GM18858 (cell line): ENCODE measurements around the gene UNC45A.
A peak's percentile ranks its signal among the peaks of the same experiment; 100 is the strongest.

ENCODE experiments used
- ATAC-seq: cut with Tn5 transposase; IDR thresholded peaks from one replicate; pipeline ENCODE4 v1.9.1; 2021; ENCODE audit not compliant: unreplicated experiment

Gene UNC45A

DNA sequence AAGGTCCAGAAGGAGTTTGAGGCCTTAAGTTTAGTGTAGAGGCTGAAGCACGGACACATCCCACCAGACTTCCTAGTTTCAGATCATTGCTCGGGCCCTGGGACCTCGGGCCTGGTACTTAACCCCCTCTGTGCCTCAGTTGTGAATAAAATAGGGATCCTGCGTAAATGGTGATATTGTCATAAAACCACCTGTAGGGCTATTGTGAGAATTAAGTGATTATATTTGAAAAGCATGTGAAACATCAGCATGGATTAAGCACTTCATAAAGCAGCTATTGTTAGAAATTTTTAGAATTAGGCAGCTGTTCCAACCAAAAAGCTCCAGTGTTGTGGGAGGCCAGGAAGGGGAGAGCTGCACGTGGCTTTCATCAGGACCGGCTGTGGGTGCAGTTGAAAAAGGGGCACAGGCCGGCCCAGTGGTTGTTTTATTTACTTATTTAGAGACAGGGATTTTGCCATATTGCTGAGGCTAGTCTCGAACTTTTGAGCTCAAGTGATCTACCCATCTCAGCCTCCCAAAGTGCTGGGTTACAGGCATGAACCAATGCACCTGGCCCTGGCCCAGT, 24.0 kb downstream of the UNC45A start:
- no peak for ATAC-seq

- no peak for ATAC-seq
Measured at GRCh38 chr15:90959894-90960293, 24.8 kb downstream of the UNC45A start.

DNA sequence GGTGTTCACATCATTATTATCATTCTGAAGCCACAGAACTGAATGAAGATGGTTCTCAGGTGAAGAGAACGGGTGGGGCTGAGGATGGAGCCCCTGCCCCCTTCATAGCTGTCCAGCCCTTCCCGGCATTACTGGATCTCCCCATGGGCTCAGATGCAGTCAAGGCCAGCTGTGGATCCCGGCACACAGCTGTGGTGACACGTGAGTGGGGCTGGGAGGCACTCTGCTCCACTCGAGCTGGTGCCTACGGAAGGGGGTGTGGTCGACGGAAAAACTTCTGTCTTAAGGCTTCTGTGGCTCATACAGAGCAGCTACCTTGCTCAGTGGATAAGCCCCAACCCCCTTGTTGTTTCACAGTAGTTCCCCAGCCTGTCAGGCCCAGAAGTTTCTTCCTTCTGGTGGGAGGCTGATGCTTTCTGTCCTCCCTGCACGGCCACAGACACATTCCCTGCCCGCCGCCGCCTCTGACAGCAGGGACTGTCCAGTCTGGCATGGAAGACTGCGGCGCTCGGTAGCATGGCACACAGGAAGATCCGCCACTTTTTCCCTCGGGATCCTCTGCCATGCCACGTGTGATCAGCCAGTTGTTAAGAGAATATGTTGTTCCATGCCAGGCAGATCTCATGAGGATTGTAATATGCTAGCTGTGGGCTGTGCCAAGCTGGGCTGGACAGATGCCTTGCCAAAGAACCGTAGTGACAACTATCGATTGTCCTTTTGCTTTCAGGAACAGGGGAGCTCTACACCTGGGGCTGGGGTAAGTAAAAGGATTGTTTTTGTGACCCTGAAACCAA, 25.4 kb downstream of the UNC45A start:
- no peak for ATAC-seq

GRCh38 chr15:90962021-90962420, 26.9 kb downstream of the UNC45A start:
- ATAC-seq, result no peak

DNA sequence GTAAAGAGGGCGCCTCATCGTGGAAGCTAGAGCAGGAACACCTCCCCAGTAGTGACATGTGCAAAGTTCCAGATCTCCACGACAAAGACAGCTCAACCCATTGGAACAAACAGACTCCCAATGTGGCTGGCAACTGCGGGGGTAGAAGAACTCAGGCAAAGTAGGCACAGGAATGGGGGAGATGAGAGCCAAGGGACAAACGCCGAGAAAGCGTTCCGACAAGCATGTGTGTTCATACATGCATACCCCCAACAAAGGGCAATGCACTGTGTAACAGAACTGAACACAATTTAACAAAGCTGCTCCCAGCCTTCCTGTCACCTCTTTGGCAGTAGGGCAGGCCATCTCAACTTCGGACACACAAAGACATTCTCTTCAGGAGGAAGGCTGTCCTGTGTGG, 31.2 kb downstream of the UNC45A start:
- ATAC-seq, result no peak

GRCh38 chr15:90967206-90967605, 32.1 kb downstream of the UNC45A start:
- no peak for ATAC-seq

DNA sequence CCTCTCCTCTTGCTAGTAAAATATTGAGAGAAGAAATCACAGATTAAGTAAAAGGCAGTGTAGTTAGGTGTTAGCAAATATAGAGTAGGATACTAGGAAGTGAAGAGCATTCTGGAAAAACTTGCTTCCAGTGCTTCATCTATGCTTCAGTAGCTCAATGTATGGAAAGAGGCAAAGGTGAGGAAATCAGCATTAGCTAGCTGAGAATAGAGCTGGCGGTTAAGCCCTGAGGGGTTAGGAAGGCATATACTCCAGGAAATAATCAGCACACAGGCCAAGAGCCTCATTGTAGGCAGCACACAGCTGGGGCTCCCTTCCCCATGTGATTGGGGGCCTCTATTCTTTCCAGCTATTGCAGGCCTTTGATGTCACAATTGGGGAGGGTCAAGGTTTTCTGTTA, 33.3 kb downstream of the UNC45A start:
- ATAC-seq, result no peak

DNA sequence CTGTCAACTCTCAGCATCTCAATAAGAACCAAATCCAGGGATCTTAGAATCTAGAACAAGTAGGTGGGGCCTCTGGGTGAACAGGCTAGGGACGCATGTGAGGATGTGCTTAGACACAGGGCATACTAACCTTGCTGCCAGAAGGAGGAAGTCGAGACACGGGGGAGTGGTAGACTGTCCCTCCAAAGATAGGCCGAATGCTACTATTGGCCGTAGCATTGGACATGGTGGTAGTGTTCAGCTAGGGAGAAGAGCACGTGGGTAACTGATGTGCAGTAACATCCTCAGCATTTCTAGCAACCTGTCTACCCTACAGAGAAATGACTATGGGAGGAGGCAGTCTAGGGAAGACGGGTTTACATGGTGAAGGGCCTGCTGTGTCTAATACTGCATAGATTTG, 35.2 kb downstream of the UNC45A start:
- no peak for ATAC-seq

- no peak for ATAC-seq
Measured at GRCh38 chr15:90972133-90972532, 37.0 kb downstream of the UNC45A start.

GRCh38 chr15:90974216-90974615, 39.1 kb downstream of the UNC45A start:
- ATAC-seq, result no peak

DNA sequence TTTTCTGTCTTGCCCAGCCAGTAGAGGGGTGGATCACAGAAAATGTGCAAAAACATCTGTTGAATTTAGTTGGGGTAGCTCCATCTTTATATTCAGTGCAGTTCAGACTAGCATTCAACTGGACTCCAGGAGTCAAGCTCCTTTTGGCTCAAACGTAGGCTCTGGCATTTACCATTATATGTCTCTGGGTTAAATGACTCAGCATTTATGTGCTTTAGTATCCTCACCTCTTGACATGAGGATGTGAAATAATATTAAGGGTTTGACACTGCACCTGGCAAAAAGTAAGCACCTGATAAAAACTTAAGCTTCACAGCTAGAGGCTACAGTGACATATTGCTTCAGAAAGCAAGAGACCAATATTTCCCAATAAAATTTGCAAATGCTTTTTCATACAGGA, 44.5 kb downstream of the UNC45A start:
- no peak for ATAC-seq

DNA sequence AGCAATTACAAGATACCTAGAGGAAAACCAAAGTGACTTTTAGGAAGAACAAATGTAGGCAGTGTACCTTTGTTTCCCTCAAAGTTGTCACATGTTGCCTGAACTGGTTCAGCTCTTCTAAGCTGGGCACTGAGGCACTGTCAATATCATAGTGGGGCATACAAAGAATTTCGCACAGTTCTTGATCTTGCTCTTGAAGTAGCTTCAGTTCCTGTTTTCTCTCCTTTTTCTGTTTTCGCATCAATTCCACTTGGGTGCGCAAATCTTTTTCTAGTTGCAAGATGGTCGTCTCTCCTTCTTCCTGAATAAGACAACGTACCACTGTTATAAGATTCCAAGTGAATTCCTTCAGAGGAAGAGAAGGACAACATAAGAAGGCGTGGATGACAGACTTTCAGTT, 46.6 kb downstream of the UNC45A start:
- ATAC-seq, result peak; percentile 80

DNA sequence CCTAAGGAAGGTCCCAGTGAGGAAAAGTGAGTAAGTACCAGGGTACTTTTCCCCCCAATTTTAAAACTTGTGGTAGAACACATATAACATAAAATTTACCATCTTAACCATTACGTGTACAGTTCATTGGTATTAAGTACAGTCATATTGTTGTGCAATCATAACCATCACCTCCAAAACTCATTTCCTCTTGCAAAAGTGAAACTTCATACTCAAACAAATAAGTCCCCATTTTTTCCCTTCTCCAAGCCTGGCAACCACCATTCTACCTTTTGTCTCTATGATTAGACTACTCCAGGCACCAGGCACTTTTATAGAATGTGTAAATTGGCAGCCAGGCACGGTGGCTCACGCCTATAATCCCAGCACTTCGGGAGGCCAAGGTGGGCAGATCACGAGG, 47.0 kb downstream of the UNC45A start:
- peak; percentile 31 for ATAC-seq

DNA sequence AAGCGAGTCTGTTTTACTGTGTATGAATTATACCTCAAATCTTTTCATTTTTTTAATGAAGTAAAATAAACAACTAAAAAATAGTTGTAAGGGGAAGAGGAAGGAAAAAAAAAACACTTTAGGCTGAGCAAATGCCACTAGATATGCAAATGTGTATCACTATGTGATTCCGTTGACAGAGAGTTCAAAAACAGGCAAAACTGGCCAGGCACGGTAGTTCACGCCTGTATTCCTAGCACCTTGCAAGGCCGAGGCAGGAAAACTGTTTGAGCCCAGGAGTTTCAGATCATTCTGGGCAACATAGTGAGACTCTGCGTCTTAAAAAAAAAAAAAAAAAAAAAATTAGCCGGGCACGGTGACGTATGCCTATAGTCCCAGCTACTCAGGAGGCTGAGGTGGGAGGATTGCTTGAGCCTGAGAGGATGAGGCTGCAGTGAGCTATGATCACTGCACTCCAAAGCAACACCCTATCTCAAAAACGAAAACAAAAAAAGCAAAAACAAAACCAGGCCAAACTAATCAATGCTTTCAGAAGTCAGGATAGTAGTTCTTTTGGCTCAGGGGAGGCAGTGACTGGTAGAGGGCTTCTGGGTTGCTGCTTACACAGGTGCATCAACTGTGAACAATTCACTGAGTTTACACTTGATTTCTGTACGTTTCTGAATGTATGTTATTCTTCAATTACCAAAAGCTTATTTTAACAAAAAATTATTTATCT, 51.9 kb downstream of the UNC45A start:
- ATAC-seq, result peak; percentile 68

DNA sequence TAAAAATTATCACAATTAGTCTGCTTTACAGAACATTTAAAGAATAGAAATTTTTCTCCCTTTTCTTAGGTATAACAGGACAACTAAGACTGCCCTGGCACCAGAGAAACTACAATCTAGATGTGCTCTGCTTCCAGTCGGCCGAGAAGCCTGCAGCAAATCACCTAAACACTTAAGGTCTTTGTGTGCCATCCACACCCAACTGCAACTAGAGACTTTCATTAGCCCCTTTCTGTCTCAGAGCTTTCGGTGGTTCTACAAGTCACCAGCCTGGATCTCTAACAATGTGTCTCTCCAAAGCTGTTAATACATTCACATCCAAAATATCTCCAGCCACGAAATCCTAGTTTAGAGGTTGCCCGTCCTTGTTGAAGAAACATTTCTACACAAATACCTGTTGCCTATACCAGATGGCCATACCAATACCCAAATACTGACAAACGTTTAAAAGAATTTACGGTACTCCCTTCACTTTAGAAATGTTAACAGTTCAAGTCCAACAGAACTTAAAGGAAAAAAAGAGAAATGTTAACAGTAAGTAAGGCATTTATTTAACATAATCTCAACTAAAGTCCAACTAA, 52.6 kb downstream of the UNC45A start:
- no peak for ATAC-seq

DNA sequence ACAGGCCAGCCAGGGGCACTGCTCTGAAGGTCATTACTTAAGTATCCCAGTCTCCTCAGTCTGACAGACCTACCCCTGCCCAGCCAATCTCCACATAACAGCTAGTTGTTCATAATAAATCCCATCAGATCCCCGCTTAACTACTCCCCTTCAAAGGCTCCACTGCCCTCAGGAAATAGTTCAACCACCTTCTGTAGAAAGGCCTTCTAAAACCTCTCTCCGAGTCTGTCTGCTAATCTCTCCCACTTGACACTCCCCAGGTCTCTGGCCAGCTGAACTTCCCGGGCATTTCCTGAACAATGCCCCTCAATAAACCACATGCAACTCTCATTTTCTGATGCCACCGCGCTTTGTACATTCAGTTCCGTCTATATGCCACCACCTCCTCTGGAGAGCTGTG, 53.2 kb downstream of the UNC45A start:
- ATAC-seq, result no peak

- ATAC-seq, result no peak
Measured at GRCh38 chr15:90989040-90989768, 54.1 kb downstream of the UNC45A start.

DNA sequence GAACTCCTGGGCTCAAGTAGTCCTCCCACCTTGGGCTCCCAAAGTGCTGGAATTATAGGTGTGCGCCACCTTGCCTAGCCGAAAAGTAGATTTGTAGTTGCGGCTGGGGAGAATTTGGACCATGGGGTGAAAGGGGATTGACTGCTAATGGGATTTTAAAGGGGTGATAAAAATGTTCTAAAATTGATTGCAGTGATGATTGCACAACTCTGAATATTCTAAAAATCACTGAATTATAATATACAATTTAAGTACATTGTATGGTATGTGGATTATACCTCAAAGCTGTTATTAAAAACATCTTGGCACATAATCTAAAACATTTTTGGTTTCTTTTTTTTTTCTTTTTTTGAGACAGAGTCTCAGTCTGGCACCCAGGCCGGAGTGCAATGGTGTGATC, 55.4 kb downstream of the UNC45A start:
- no peak for ATAC-seq

DNA sequence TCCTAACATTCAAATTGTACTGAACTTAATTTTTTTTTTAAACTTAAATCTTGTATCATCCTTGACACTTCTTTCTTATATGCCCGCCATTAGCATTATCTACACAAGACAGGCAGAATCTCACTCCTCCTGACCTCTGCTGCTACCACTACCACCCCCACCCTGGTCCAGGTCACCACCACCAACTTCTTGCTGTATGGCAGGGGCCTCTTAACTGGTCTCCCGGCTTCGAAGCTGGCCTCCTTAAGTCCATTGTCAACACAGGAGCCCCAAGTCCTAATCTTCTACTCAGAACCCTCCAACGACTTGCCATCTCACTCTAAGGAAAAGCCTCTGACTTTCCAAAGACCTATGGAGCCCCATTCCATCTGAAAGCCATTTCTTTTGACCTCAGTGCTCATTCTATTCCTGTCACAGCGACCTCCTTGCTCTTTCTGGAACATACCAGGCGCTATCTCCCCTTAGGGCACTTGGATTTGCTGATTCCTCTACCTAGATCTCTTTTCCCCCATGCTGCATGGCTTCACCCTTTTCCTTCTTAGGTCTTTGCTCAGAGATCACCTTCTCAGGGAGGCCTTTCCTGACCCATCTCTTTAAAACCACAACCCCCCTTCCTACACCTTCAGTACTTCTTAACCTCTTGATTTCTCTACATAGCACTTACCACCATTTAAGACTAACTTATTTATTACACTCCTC, 56.7 kb downstream of the UNC45A start:
- no peak for ATAC-seq

DNA sequence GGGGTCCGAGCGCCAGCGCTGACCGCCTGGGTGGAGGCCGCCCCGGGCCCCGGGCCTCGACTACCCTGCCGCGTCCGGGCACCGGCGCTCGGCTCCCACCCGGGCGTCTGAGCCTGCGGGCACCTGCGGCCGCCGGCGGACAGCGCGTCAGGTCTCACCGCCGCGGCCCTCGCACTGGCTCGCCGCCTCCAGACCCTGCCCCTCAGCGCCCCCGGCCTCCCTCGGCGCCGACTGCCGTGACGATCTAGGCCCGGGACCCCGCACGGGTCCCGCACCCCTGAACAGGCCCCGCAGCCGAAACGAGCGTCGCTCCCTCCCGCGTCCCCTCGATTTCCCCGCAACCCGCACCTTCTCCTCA, 59.0 kb downstream of the UNC45A start:
- no peak for ATAC-seq
